ENCODE data around the gene KRTAP29-1. TPM values are rescaled to one million over a fixed set of nuclear protein-coding genes. Genes with fewer than 3 reads are reported as not detected.
"Not testable (repeated sequence)": the region's sequence is repeated elsewhere in the genome, so short reads cannot be mapped to it uniquely, and the experiment has no call there.

The KRTAP29-1 gene
- total RNA-seq, 2 experiments from 2014 or later, result not detected

DNA sequence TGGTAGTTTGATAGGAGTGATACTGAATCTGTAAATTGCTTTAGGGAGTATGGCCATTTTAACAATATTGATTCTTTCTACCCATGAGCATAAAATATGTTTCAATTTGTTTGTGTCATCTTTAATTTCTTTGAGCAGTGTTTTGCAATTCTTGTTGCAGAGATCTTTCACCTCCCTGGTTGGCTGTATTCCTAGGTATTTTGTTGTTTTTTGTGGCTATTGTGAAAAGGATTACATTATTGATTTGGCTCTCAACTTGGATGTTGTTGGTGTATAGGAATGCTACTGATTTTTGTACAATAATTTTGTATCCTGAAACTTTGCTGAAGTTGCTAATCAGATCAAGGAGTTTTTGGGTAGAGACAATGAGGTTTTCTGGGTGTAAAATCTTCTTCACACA, 44.2 kb downstream of the KRTAP29-1 start:
- TF ChIP-seq EZH2phosphoT487 (IDR thresholded peaks at IDR 0.05; ENCODE audit: borderline replicate concordance, low read depth, low read length), result no peak
- TF ChIP-seq, protein P1, sequence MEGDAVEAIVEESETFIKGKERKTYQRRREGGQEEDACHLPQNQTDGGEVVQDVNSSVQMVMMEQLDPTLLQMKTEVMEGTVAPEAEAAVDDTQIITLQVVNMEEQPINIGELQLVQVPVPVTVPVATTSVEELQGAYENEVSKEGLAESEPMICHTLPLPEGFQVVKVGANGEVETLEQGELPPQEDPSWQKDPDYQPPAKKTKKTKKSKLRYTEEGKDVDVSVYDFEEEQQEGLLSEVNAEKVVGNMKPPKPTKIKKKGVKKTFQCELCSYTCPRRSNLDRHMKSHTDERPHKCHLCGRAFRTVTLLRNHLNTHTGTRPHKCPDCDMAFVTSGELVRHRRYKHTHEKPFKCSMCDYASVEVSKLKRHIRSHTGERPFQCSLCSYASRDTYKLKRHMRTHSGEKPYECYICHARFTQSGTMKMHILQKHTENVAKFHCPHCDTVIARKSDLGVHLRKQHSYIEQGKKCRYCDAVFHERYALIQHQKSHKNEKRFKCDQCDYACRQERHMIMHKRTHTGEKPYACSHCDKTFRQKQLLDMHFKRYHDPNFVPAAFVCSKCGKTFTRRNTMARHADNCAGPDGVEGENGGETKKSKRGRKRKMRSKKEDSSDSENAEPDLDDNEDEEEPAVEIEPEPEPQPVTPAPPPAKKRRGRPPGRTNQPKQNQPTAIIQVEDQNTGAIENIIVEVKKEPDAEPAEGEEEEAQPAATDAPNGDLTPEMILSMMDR (conservative IDR thresholded peaks at IDR 0.05; ENCODE audit: low read length), result no peak
- no peak overlapping the region for H3K4me3 ChIP-seq (ENCODE audit: low read depth, low read length, poor library complexity, severe bottlenecking)
- POLR2A ChIA-PET, result no interaction called here
- no peak for DNase-seq (ENCODE audit: low spot score)
- no peaks in the 10 kb centered on the region for H3K9me2 ChIP-seq (ENCODE audit: insufficient read depth, low read length)
- H3K36me3 ChIP-seq (ENCODE audit: insufficient read depth, low read length), result no peaks in the 10 kb centered on the region
- no TSS peak for BruUV-seq (replicated peaks)
- H3K9me3 ChIP-seq (ENCODE audit: low read length), result no peaks in the 10 kb centered on the region
- no peak overlapping the region for H3K27ac ChIP-seq (ENCODE audit: low read depth, low read length, poor library complexity, severe bottlenecking)
- H2AFZ ChIP-seq (ENCODE audit: low read length), result no peak overlapping the region
- H3K4me2 ChIP-seq (ENCODE audit: low read length), result no peak overlapping the region
- CTCF ChIA-PET (ENCODE audit: unreplicated experiment), result no interaction called here
- no peaks in the 10 kb centered on the region for H3K4me1 ChIP-seq (ENCODE audit: insufficient read depth, low read length, poor library complexity, severe bottlenecking)
- H3K79me2 ChIP-seq (ENCODE audit: insufficient read depth, low read depth, low read length), result no peaks in the 10 kb centered on the region
- intact Hi-C loops (cut with micrococcal nuclease; ENCODE audit: unreplicated experiment), result no loop called here
- no peaks in the 10 kb centered on the region for H4K20me1 ChIP-seq (ENCODE audit: insufficient read depth, low read length)

DNA sequence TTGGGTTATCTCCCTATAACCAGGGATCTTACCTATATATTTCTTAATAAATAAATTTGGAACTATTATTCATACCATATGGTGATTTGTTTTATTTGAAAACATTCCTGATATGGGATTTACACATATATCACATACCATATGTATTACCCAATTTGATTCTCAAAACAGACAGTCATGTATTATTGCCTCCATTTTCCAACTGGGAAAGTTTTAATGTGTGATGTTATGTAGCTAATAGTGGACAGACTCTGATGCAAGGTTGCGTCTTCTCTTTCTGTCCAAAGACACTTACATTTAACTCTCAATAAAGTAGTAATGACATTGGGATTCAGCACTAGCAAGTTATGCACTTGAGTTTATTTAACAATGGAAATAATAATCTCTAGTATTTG, 46.4 kb downstream of the KRTAP29-1 start:
- TF ChIP-seq, protein P1 (conservative IDR thresholded peaks at IDR 0.05; ENCODE audit: low read length), result no peak
- no peak for TF ChIP-seq EZH2phosphoT487 (IDR thresholded peaks at IDR 0.05; ENCODE audit: borderline replicate concordance, low read depth, low read length)
- BruUV-seq (replicated peaks), result no TSS peak
- no peaks in the 10 kb centered on the region for H4K20me1 ChIP-seq (ENCODE audit: insufficient read depth, low read length)
- no peak overlapping the region for H3K27ac ChIP-seq (ENCODE audit: low read depth, low read length, poor library complexity, severe bottlenecking)
- intact Hi-C loops (cut with micrococcal nuclease; ENCODE audit: unreplicated experiment), result no loop called here
- POLR2A ChIA-PET, result interaction anchor here (0.6 kb wide), 2 partner anchors 54 to 1690 kb away, joined by 3 read pairs; no protein-coding TSS in a partner anchor
- H3K9me3 ChIP-seq (ENCODE audit: low read length), result no peaks in the 10 kb centered on the region
- CTCF ChIA-PET (ENCODE audit: unreplicated experiment), result no interaction called here
- H3K4me2 ChIP-seq (ENCODE audit: low read length), result no peak overlapping the region
- H3K4me1 ChIP-seq (ENCODE audit: insufficient read depth, low read length, poor library complexity, severe bottlenecking), result no peaks in the 10 kb centered on the region
- H3K79me2 ChIP-seq (ENCODE audit: insufficient read depth, low read depth, low read length), result no peaks in the 10 kb centered on the region
- no peaks in the 10 kb centered on the region for H3K9me2 ChIP-seq (ENCODE audit: insufficient read depth, low read length)
- no peak overlapping the region for H2AFZ ChIP-seq (ENCODE audit: low read length)
- no peak overlapping the region for H3K4me3 ChIP-seq (ENCODE audit: low read depth, low read length, poor library complexity, severe bottlenecking)
- DNase-seq (ENCODE audit: low spot score), result no peak
- no peaks in the 10 kb centered on the region for H3K36me3 ChIP-seq (ENCODE audit: insufficient read depth, low read length)

DNA sequence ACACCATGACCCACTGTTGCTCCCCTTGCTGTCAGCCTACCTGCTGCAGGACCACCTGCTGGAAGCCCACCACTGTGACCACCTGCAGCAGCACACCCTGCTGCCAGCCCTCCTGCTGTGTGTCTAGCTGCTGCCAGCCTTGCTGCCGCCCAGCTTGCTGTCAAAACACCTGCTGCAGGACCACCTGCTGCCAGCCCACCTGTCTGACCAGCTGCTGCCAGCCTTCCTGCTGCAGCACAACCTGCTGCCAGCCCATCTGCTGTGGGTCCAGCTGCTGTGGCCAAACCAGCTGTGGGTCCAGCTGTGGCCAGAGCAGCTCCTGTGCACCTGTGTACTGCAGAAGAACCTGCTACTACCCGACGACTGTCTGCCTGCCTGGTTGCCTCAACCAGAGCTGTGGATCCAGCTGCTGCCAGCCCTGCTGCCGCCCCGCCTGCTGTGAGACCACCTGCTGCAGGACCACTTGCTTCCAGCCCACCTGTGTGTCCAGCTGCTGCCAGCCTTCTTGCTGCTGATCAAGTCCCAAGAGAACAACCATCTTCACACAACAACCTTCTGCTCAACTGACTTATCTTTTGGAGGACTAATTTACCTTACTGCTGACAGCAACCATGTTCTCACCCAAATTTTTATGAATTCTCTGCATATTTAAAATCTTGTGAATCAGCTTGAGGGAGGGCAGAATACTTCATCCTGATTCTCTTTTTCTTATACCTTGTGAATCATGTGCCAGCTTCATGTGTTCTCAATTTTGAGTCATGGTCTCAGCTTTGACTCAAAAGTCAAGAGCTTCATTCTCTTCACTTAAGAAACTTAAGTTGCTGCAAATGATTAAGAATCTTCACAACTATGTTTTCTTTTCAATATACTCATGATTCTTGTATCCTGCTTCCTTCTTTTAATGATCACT, 47.0 kb downstream of the KRTAP29-1 start, which contains the start of gene KRTAP9-9:
TSS of gene KRTAP9-9 (plus strand) at position 4 of the 910 bp plus-strand sequence.
- POLR2A ChIA-PET, result interaction anchor here (0.6 kb wide), 2 partner anchors 55 to 1689 kb away, joined by 3 read pairs; no protein-coding TSS in a partner anchor

More for the DNA sequence above, 47.0 kb downstream of the KRTAP29-1 start, which contains the start of gene KRTAP9-9:
- H2AFZ ChIP-seq (ENCODE audit: low read length); intact Hi-C loops (cut with micrococcal nuclease; ENCODE audit: unreplicated experiment); H3K4me1 ChIP-seq (ENCODE audit: insufficient read depth, low read length, poor library complexity, severe bottlenecking); H3K36me3 ChIP-seq (ENCODE audit: insufficient read depth, low read length); H3K79me2 ChIP-seq (ENCODE audit: insufficient read depth, low read depth, low read length); BruUV-seq (replicated peaks); H3K4me2 ChIP-seq (ENCODE audit: low read length); CTCF ChIA-PET (ENCODE audit: unreplicated experiment); H3K4me3 ChIP-seq (ENCODE audit: low read depth, low read length, poor library complexity, severe bottlenecking); H4K20me1 ChIP-seq (ENCODE audit: insufficient read depth, low read length); H3K9me3 ChIP-seq (ENCODE audit: low read length); DNase-seq (ENCODE audit: low spot score); H3K27ac ChIP-seq (ENCODE audit: low read depth, low read length, poor library complexity, severe bottlenecking); H3K9me2 ChIP-seq (ENCODE audit: insufficient read depth, low read length): not testable (repeated sequence)

All from OCI-LY7 (cell line).